NB4 (cell line): Measurements from ENCODE around the gene FLNC.

Experiments used
- CTCF ChIP-seq: IDR thresholded peaks from one replicate; pipeline ENCODE4 v1.5.1; 2012; ENCODE audit warnings: low read depth, low read length
- MYC ChIP-seq: IDR thresholded peaks from 2 replicates; pipeline ENCODE4 v1.6.1; 2011; ENCODE audit warnings: low read depth, low read length
- POLR2A ChIP-seq: IDR thresholded peaks from 2 replicates; pipeline ENCODE4 v1.6.1; 2011; ENCODE audit warnings: mild to moderate bottlenecking; ENCODE audit not compliant: insufficient read length; ENCODE audit errors: extremely low read depth

GRCh38 chr7:128793181-128793547 is 37.0 kb upstream of the FLNC start:
- TF ChIP-seq CTCF, result no peak
- TF ChIP-seq MYC, result no peak
- TF ChIP-seq POLR2A, result no peak
